Fibroblast of pulmonary artery (primary cell): ENCODE results near the gene CDK5RAP3.

ENCODE experiments used
- DNase-seq: peaks from one replicate; pipeline ENCODE4 v3.0.0-alpha.2; 2010; ENCODE audit warnings: low read depth
- H3K4me3 ChIP-seq: replicated peaks from 2 replicates; pipeline ENCODE4 v1.5.1; 2011; ENCODE audit warnings: low read depth, mild to moderate bottlenecking, control low read depth, low read length, moderate library complexity
- CTCF ChIP-seq: IDR thresholded peaks from 2 replicates; pipeline ENCODE4 v1.5.1; 2011; ENCODE audit warnings: mild to moderate bottlenecking, control low read depth, low read length, inconsistent platforms; ENCODE audit errors: missing control alignments

CDK5RAP3 gene

GRCh38 chr17:47956791-47957590 is 13.9 kb upstream of the CDK5RAP3 start:
- DNase-seq = no peak
- no peak overlapping the region for H3K4me3 ChIP-seq
- no peak for TF ChIP-seq CTCF

GRCh38 chr17:47957591-47958490 is 13.1 kb upstream of the CDK5RAP3 start, which contains the start of gene PRR15L:
Gene PRR15L (minus strand): TSS chr17:47957883. CDS start chr17:47953234, 4,649 bp downstream.
- TF ChIP-seq CTCF = no peak
- DNase-seq = no peak
- H3K4me3 ChIP-seq = no peak within 1 kb of the TSS

- no peak for DNase-seq
- no peak for TF ChIP-seq CTCF
- H3K4me3 ChIP-seq = no peak overlapping the region
Measured at GRCh38 chr17:47959825-47960655, 10.9 kb upstream of the CDK5RAP3 start.

DNA sequence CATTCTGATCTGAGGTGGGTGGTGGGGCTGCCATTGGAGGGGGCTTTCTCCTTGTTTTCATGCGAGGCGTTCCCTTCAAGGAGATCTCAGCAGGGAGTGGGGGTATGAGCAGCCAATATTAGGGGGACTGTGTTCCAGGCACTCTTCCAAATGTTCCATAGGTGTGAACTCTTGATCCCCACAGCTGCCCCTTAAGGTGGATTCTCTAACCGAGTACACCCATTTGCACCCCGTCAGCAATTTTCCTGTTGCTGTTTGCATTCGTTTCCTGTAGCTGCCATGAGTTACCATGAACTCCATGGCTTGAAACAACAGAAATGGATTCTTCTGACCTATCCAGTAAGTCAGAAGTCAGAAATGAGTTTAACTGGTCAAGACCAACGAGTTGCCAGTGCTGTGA is 9.5 kb upstream of the CDK5RAP3 start:
- DNase-seq = no peak
- H3K4me3 ChIP-seq = no peak overlapping the region
- no peak for TF ChIP-seq CTCF

DNA sequence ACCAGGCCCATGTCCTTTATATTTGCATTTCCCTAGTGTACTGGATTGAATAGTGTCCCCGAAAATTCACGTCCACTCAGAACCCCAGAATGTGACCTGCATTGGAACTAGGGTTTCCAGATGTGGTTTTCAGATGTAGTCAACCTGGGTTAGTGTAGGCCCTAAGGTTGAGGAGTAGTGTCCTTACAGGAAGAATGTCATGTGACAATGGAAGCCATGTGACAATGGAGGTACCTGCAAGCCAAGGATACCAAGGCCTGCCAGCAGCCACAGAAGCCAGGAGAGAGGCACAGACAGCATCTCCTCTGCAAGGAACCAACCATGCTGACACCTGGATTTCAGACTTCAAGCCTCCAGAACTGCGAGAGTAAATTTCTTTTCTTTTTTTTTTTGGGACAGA is 8.0 kb upstream of the CDK5RAP3 start:
- TF ChIP-seq CTCF = no peak
- H3K4me3 ChIP-seq = no peak overlapping the region
- no peak for DNase-seq

DNA sequence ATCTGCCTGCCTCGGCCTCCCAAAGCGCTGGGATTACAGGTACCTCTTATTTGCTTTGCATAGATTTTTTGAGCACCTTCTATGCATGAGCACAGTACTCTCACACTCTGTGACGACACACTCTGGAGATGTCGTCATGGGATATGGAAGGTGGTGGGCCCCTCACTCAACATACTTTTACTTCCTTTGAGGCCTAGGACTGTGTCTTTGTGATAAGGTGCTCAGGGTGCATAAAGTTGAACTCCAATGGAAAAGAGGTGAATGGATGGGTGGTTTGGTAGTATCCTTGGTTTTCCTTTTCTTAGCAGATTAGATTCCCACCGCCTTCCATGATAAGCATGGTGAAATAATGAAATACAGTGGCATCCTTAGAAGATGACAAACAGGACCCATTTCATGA is 6.1 kb upstream of the CDK5RAP3 start:
- DNase-seq = no peak
- TF ChIP-seq CTCF = no peak
- H3K4me3 ChIP-seq = no peak overlapping the region
